KBM-7 (cell line): ENCODE results near the gene SIDT2.
"Not testable (repeated sequence)": the region's sequence is repeated elsewhere in the genome, so short reads cannot be mapped to it uniquely, and the experiment has no call there.

Experiments used
- DNase-seq: peaks from one replicate; pipeline ENCODE4 v3.0.0-alpha.2; 2015
- in situ Hi-C: fragments of 300-500 bp; cut with MboI; formaldehyde crosslinking; loops from 2 replicates; pipeline ENCODE4 v1.14.3; 2020; ENCODE audit warnings: low sequenced_read_pairs, low pct_unique_long_range_greater_than_20kb, mixed read lengths

Gene SIDT2

GRCh38 chr11:117170210-117170609 is 8.3 kb upstream of the SIDT2 start:
- in situ Hi-C loops: no loop called here

GRCh38 chr11:117171007-117171403 is 7.5 kb upstream of the SIDT2 start:
- in situ Hi-C loops: no loop called here
- no peak for DNase-seq

More at GRCh38 chr11:117170210-117170609, 8.3 kb upstream of the SIDT2 start:
- DNase-seq: no peak

- in situ Hi-C loops: no loop called here
- DNase-seq: no peak
These were observed 7.0 kb upstream of the SIDT2 start for GRCh38 chr11:117171404-117172061.

- in situ Hi-C loops: no loop called here
- DNase-seq: no peak
These were observed 5.7 kb upstream of the SIDT2 start for GRCh38 chr11:117172724-117173421.

GRCh38 chr11:117175104-117175503 is 3.4 kb upstream of the SIDT2 start:
- in situ Hi-C loops: no loop called here
- no peak for DNase-seq

GRCh38 chr11:117175781-117176180 is 2.8 kb upstream of the SIDT2 start:
- no peak for DNase-seq
- in situ Hi-C loops: no loop called here

- no peak for DNase-seq
- in situ Hi-C loops: no loop called here
These were observed 2.4 kb upstream of the SIDT2 start for GRCh38 chr11:117176186-117176585.

- in situ Hi-C loops: no loop called here
- DNase-seq: no peak
These were observed 871 bp upstream of the SIDT2 start for GRCh38 chr11:117177534-117178209.

- peak; percentile 20 for DNase-seq
- in situ Hi-C loops: no loop called here
These were observed 781 bp downstream of the SIDT2 start for GRCh38 chr11:117179048-117179999.

- in situ Hi-C loops: no loop called here
- peak; percentile 66 for DNase-seq
These were observed 1.5 kb downstream of the SIDT2 start for GRCh38 chr11:117180020-117180419.

GRCh38 chr11:117180661-117181585 is 2.4 kb downstream of the SIDT2 start:
- DNase-seq: peak; percentile 87
- in situ Hi-C loops: no loop called here

GRCh38 chr11:117181586-117182550 is 3.3 kb downstream of the SIDT2 start:
- in situ Hi-C loops: no loop called here
- no peak for DNase-seq

GRCh38 chr11:117182551-117182935 is 4.0 kb downstream of the SIDT2 start:
- in situ Hi-C loops: no loop called here
- no peak for DNase-seq

GRCh38 chr11:117183178-117183577 is 4.6 kb downstream of the SIDT2 start:
- in situ Hi-C loops: not testable (repeated sequence)

GRCh38 chr11:117183724-117184349 is 5.3 kb downstream of the SIDT2 start:
- in situ Hi-C loops: no loop called here
- DNase-seq: no peak

More at GRCh38 chr11:117183178-117183577, 4.6 kb downstream of the SIDT2 start:
- not testable (repeated sequence) for DNase-seq

- DNase-seq: peak; percentile 68
- in situ Hi-C loops: no loop called here
These were observed 7.3 kb downstream of the SIDT2 start for GRCh38 chr11:117185736-117186430.
